Natural killer cell (primary cell): Measurements from ENCODE around the gene SLC8B1. TPM values are rescaled to one million over a fixed set of nuclear protein-coding genes. Genes with fewer than 3 reads are reported as not detected.

Source experiments
- ATAC-seq, 3 donors: fragments of 150-1000 bp in 2 of 3; fragments of 200-7000 bp in 1 of 3; cut with Tn5 transposase; 1 replicate in 1 of 3; 2 replicates in 2 of 3; pipeline ENCODE4 v1.10.0; 2021; ENCODE audit warnings: mild to moderate bottlenecking in 2 of 3, moderate library complexity in 2 of 3
- DNase-seq, 2 donors: peaks; one replicate each; pipeline versions ENCODE4 v3.0.0 to v3.0.0-alpha.2; 2013 to 2021; ENCODE audit warnings: mixed read lengths in 1 of 2
- H3K27ac ChIP-seq: one replicate; pipeline ENCODE4 v1.5.1; 2013; ENCODE audit warnings: mild to moderate bottlenecking, low read length
- H3K27me3 ChIP-seq: one replicate; pipeline ENCODE4 v1.6.1; 2013; ENCODE audit warnings: low read length; ENCODE audit not compliant: control insufficient read depth, insufficient read depth
- H3K36me3 ChIP-seq: one replicate; pipeline ENCODE4 v1.6.1; 2013; ENCODE audit warnings: low read length; ENCODE audit not compliant: control insufficient read depth, insufficient read depth
- H3K4me1 ChIP-seq: one replicate; pipeline ENCODE4 v1.6.1; 2013; ENCODE audit warnings: low read length; ENCODE audit not compliant: control insufficient read depth, insufficient read depth
- H3K4me3 ChIP-seq: one replicate; pipeline ENCODE4 v1.5.1; 2013; ENCODE audit warnings: low read length
- H3K9me3 ChIP-seq: one replicate; pipeline ENCODE4 v1.6.1; 2013; ENCODE audit warnings: low read length; ENCODE audit not compliant: control insufficient read depth, insufficient read depth
- H3K27ac Mint-ChIP-seq, 2 donors: one replicate each; pipeline ENCODE4 v1.8.0; 2022; ENCODE audit warnings: mild to moderate bottlenecking in 2 of 2, mixed read lengths in 2 of 2, moderate library complexity in 1 of 2
- H3K27me3 Mint-ChIP-seq, 2 donors: one replicate each; pipeline ENCODE4 v1.8.0; 2022; ENCODE audit warnings: low read depth in 2 of 2, mixed read lengths in 2 of 2
- H3K36me3 Mint-ChIP-seq: one replicate; pipeline ENCODE4 v1.8.0; 2022; ENCODE audit warnings: mixed read lengths
- H3K4me1 Mint-ChIP-seq, 2 donors: one replicate each; pipeline ENCODE4 v1.8.0; 2022; ENCODE audit warnings: mixed read lengths in 2 of 2
- H3K4me3 Mint-ChIP-seq: one replicate; pipeline ENCODE4 v1.8.0; 2022; ENCODE audit warnings: mild to moderate bottlenecking, moderate library complexity, mixed read lengths
- H3K9me3 Mint-ChIP-seq, 2 donors: one replicate each; pipeline ENCODE4 v1.8.0; 2022; ENCODE audit warnings: mixed read lengths in 2 of 2
- WGBS: methylation state at CpG from one replicate; pipeline ENCODE4 v1.1.7; 2013; ENCODE audit warnings: missing lambda C conversion rate; ENCODE audit not compliant: insufficient coverage; 5-methylcytosine and 5-hydroxymethylcytosine counted together
- intact Hi-C: fragments of 100-400 bp; cut with micrococcal nuclease; formaldehyde crosslinking; loops from one replicate; pipeline ENCODE4 v1.14.2; 2022
- total RNA-seq, 4 donors: library from RNA; stranded (reverse); fragments of 120-200 nt in 1 of 4; gene quantifications; one replicate each; pipeline versions ENCODE4 v1.2.3 to v1.2.4, GENCODE V29; 2013 to 2022
- TF ChIP-seq, protein P1 (sequence below): fragments of 200-600 bp; IDR thresholded peaks from one replicate; pipeline ENCODE4 v1.8.0; 2022; ENCODE audit warnings: antibody characterized with exemption

The SLC8B1 gene
- total RNA-seq, 3 donors from 2014 or later (not counting 1 experiment from before 2014, with no cell fraction given): 26.1 to 34.4 (median 31.2) TPM

DNA sequence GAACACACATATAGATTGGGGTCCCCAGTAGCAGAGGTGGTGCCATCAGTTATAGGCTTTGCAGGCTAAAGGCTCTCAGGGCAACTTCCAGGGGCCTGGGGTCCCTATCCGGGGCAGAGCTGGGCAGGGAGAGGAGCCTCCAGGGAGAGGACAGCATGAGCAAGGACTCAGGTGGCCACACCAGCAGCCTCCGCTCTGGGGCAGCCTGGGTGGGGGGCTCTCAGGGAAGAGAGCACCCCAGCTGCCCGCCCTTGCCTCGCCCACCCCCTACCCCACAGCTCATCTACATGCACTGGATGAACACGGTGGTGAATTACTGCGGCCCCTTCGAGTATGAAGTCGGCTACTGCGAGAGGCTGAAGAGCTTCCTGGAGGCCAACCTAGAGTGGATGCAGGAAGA is 37.5 kb upstream of the SLC8B1 start:
- TF ChIP-seq, protein P1, sequence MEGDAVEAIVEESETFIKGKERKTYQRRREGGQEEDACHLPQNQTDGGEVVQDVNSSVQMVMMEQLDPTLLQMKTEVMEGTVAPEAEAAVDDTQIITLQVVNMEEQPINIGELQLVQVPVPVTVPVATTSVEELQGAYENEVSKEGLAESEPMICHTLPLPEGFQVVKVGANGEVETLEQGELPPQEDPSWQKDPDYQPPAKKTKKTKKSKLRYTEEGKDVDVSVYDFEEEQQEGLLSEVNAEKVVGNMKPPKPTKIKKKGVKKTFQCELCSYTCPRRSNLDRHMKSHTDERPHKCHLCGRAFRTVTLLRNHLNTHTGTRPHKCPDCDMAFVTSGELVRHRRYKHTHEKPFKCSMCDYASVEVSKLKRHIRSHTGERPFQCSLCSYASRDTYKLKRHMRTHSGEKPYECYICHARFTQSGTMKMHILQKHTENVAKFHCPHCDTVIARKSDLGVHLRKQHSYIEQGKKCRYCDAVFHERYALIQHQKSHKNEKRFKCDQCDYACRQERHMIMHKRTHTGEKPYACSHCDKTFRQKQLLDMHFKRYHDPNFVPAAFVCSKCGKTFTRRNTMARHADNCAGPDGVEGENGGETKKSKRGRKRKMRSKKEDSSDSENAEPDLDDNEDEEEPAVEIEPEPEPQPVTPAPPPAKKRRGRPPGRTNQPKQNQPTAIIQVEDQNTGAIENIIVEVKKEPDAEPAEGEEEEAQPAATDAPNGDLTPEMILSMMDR: no peak
- Mint-ChIP-seq H3K4me1 (peaks cover 0 to 16% of the 10 kb centered on the region in 2 donors), H3K36me3 (no peaks in the 10 kb centered on the region), H3K4me3 (no peak overlapping the region), H3K27ac (no peak overlapping the region), H3K9me3 (no peaks in the 10 kb centered on the region), H3K27me3 (no peaks in the 10 kb centered on the region)
- Histone ChIP-seq H3K27ac (no peak overlapping the region), H3K4me3 (no peak overlapping the region), H3K4me1 (no peaks in the 10 kb centered on the region), H3K9me3 (no peaks in the 10 kb centered on the region), H3K36me3 (peaks cover 6% of the 10 kb centered on the region), H3K27me3 (no peaks in the 10 kb centered on the region)
- ATAC-seq (no peak), DNase-seq (no peak)
- over 99% methylated on average over 9 of the region's 9 CpGs for WGBS
- intact Hi-C loops: no loop called here

DNA sequence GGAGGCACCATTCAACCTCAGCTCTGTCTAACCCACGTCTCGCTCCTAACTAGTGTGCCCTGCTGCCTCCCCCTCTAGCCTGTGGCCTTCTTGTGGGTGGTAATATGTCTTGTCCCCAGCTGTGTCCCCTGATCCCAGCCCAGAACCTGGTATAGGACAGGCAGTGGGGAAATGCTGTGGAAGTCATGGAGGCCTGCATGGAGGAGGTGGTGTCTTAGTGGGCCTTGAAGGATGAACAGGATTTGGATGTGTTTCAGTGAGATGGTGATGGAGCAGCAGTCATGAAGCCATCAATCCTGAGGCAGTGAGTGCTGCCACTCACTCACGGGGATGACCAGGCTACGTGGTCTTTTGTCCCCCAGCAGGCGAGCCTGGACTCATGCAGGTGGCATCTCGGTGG is 36.9 kb upstream of the SLC8B1 start:
- no peak overlapping the region for H3K4me3 Mint-ChIP-seq
- H3K4me1 Mint-ChIP-seq: peaks cover 0 to 16% of the 10 kb centered on the region in 2 donors
- H3K9me3 ChIP-seq: no peaks in the 10 kb centered on the region
- no peaks in the 10 kb centered on the region for H3K27me3 ChIP-seq
- DNase-seq: no peak
- H3K36me3 Mint-ChIP-seq: no peaks in the 10 kb centered on the region
- H3K36me3 ChIP-seq: peaks cover 6% of the 10 kb centered on the region
- no peaks in the 10 kb centered on the region for H3K27me3 Mint-ChIP-seq
- WGBS: 95% methylated on average over 6 of the region's 6 CpGs
- H3K9me3 Mint-ChIP-seq: no peaks in the 10 kb centered on the region
- no peak overlapping the region for H3K27ac ChIP-seq
- no peaks in the 10 kb centered on the region for H3K4me1 ChIP-seq
- TF ChIP-seq, protein P1: no peak
- no peak for ATAC-seq
- H3K4me3 ChIP-seq: no peak overlapping the region
- intact Hi-C loops: no loop called here
- no peak overlapping the region for H3K27ac Mint-ChIP-seq

DNA sequence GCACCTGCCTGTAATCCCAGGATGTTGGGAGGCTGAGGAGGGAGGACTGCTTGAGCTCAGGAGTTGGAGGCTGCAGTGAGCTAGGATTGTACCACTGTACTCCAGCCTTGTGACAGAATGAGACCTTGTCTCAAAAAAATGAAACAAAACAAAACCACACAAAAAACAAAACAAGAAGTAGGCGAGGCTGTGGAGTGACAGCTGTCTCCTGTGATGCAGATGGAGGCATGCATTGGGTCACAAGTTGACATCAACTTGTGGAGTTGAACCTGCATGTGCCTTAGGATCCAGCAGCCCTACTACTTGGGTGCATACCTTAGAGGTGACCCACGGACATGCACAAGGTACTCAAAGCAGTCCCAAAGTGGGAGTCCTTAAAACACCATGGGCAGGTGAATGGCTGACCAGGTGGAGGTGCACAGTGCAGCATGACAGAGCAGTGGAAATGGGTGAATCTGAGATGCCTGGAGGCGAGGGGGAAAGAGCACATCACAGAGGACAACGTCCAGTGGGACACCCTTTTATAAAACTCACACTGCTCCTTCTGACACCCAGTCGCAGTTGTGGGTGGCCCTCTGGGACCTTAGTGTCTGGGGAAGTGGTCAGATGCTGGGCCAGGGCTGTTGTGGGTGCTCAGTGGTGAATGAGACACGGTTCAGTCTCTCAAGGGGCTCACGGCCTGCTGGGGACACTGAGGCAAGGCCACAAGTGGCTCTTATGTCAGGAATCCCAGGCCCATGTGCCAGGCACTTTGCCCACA is 36.2 kb upstream of the SLC8B1 start:
- H3K4me1 ChIP-seq: no peaks in the 10 kb centered on the region
- 63% methylated on average over 6 of the region's 7 CpGs for WGBS

More for the DNA sequence above, 36.2 kb upstream of the SLC8B1 start:
- H3K4me1 Mint-ChIP-seq: peaks cover 0 to 16% of the 10 kb centered on the region in 2 donors
- intact Hi-C loops: no loop called here
- DNase-seq (no peak), ATAC-seq (no peak)
- no peaks in the 10 kb centered on the region for H3K27me3 Mint-ChIP-seq
- H3K36me3 Mint-ChIP-seq: no peaks in the 10 kb centered on the region
- H3K27ac ChIP-seq: no peak overlapping the region
- H3K9me3 ChIP-seq: no peaks in the 10 kb centered on the region
- H3K9me3 Mint-ChIP-seq: no peaks in the 10 kb centered on the region
- H3K27ac Mint-ChIP-seq: no peak overlapping the region
- H3K4me3 Mint-ChIP-seq: no peak overlapping the region
- H3K4me3 ChIP-seq: no peak overlapping the region
- TF ChIP-seq, protein P1: no peak
- H3K36me3 ChIP-seq: peaks cover 6% of the 10 kb centered on the region
- H3K27me3 ChIP-seq: no peaks in the 10 kb centered on the region
